ENCODE measurements around the gene EIF4E2. TPM values are rescaled to one million over a fixed set of nuclear protein-coding genes. Genes with fewer than 3 reads are reported as not detected.

EIF4E2 gene
- total and polyA plus RNA-seq, 4 donors, result 43.7 to 77.7 (median 65.9) TPM

- 12 to 15% methylated on average over 20 of the region's 21 CpGs for WGBS, 2 donors
Measured at GRCh38 chr2:232502511-232502910, 48.0 kb upstream of the EIF4E2 start.

GRCh38 chr2:232502911-232503808, 47.3 kb upstream of the EIF4E2 start:
- Histone ChIP-seq H3K27ac (ENCODE audit: low read depth in 1 of 2, low read length in 1 of 2) (no peak overlapping the region), H3K36me3 (ENCODE audit: control insufficient read depth in 4 of 4, insufficient read depth in 4 of 4, low read length in 4 of 4) (no peaks in the 10 kb centered on the region), H3K27me3 (ENCODE audit: control insufficient read depth in 3 of 3, insufficient read depth in 3 of 3, low read length in 2 of 3) (peaks cover 0 to 42% (median 26%) of the 10 kb centered on the region in 3 donors), H3K4me3 (no peak overlapping the region), H3K9me3 (ENCODE audit: control insufficient read depth in 4 of 4, insufficient read depth in 3 of 4, low read length in 3 of 4) (peaks cover 0 to 4% (median 0%) of the 10 kb centered on the region in 4 donors), H3K4me1 (ENCODE audit: control insufficient read depth in 5 of 5, insufficient read depth in 5 of 5, low read length in 5 of 5) (peaks cover 0 to 8% (median 0%) of the 10 kb centered on the region in 5 donors), H3K9ac (ENCODE audit: insufficient read depth in 1 of 2, low read length in 2 of 2) (no peak overlapping the region)
- WGBS, 2 donors, result 1% methylated on average over 50 to 74 of the region's 75 CpGs
- no peak for TF ChIP-seq CTCF (IDR thresholded peaks at IDR 0.05; ENCODE audit: control extremely low read depth, extremely low read depth)
- ATAC-seq (ENCODE audit: insufficient read depth, low FRiP score) (no peak), DNase-seq (peak in 1 of 3 donors; percentile 31)

More at GRCh38 chr2:232502511-232502910, 48.0 kb upstream of the EIF4E2 start:
- DNase-seq (no peak), ATAC-seq (ENCODE audit: insufficient read depth, low FRiP score) (no peak)
- Histone ChIP-seq H3K9ac (ENCODE audit: insufficient read depth in 1 of 2, low read length in 2 of 2) (no peak overlapping the region), H3K9me3 (ENCODE audit: control insufficient read depth in 4 of 4, insufficient read depth in 3 of 4, low read length in 3 of 4) (peaks cover 0 to 4% (median 0%) of the 10 kb centered on the region in 4 donors), H3K27ac (ENCODE audit: low read depth in 1 of 2, low read length in 1 of 2) (no peak overlapping the region), H3K4me1 (ENCODE audit: control insufficient read depth in 5 of 5, insufficient read depth in 5 of 5, low read length in 5 of 5) (peaks cover 0 to 8% (median 0%) of the 10 kb centered on the region in 5 donors), H3K4me3 (no peak overlapping the region), H3K36me3 (ENCODE audit: control insufficient read depth in 4 of 4, insufficient read depth in 4 of 4, low read length in 4 of 4) (no peaks in the 10 kb centered on the region), H3K27me3 (ENCODE audit: control insufficient read depth in 3 of 3, insufficient read depth in 3 of 3, low read length in 2 of 3) (peaks cover 0 to 40% (median 26%) of the 10 kb centered on the region in 3 donors)
- TF ChIP-seq CTCF (IDR thresholded peaks at IDR 0.05; ENCODE audit: control extremely low read depth, extremely low read depth), result no peak

- Histone ChIP-seq H3K27ac (ENCODE audit: low read depth in 1 of 2, low read length in 1 of 2) (no peak overlapping the region), H3K27me3 (ENCODE audit: control insufficient read depth in 3 of 3, insufficient read depth in 3 of 3, low read length in 2 of 3) (peaks cover 0 to 40% (median 24%) of the 10 kb centered on the region in 3 donors), H3K4me1 (ENCODE audit: control insufficient read depth in 5 of 5, insufficient read depth in 5 of 5, low read length in 5 of 5) (peaks cover 0 to 8% (median 0%) of the 10 kb centered on the region in 5 donors), H3K36me3 (ENCODE audit: control insufficient read depth in 4 of 4, insufficient read depth in 4 of 4, low read length in 4 of 4) (no peaks in the 10 kb centered on the region), H3K4me3 (no peak overlapping the region), H3K9ac (ENCODE audit: insufficient read depth in 1 of 2, low read length in 2 of 2) (no peak overlapping the region), H3K9me3 (ENCODE audit: control insufficient read depth in 4 of 4, insufficient read depth in 3 of 4, low read length in 3 of 4) (peaks cover 0 to 4% (median 0%) of the 10 kb centered on the region in 4 donors)
- 20 to 21% methylated on average over 16 of the region's 16 CpGs for WGBS, 2 donors
- no peak for TF ChIP-seq CTCF (IDR thresholded peaks at IDR 0.05; ENCODE audit: control extremely low read depth, extremely low read depth)
- DNase-seq (no peak), ATAC-seq (ENCODE audit: insufficient read depth, low FRiP score) (no peak)
Measured at GRCh38 chr2:232503809-232504323, 46.6 kb upstream of the EIF4E2 start.
